ENCODE results near the gene KLHL33. TPM values are rescaled to one million over a fixed set of nuclear protein-coding genes. Genes with fewer than 3 reads are reported as not detected.

The KLHL33 gene
- polyA plus RNA-seq, 3 donors: 0.04 TPM; not detected in 2

- intact Hi-C loops (cut with micrococcal nuclease): no loop called here
- Histone ChIP-seq H3K4me1 (ENCODE audit: control insufficient read depth in 1 of 2, insufficient read depth in 2 of 2, low read length in 2 of 2) (peaks cover 46 to 47% of the 10 kb centered on the region in 2 donors), H3K4me2 (replicated peaks; ENCODE audit: extremely low read depth, low read length, poor library complexity, severe bottlenecking) (no peak overlapping the region), H3K4me3 (replicated peaks in 1 of 3; ENCODE audit: low read depth in 2 of 3, low read length in 3 of 3) (no peak overlapping the region), H4K20me1 (ENCODE audit: insufficient read depth, low read length) (peaks cover 3% of the 10 kb centered on the region), H3K9me3 (replicated peaks in 1 of 2; ENCODE audit: control insufficient read depth in 1 of 2, insufficient read depth in 1 of 2, low read length in 2 of 2) (no peaks in the 10 kb centered on the region), H3K79me2 (ENCODE audit: insufficient read depth, low read length) (no peaks in the 10 kb centered on the region), H2AFZ (ENCODE audit: insufficient read depth, low read depth, low read length, poor library complexity, severe bottlenecking) (no peak overlapping the region), H3K9ac (ENCODE audit: insufficient read depth, low read length, poor library complexity, severe bottlenecking) (no peak overlapping the region), H3K36me3 (replicated peaks in 1 of 2; ENCODE audit: control insufficient read depth in 1 of 2, insufficient read depth in 2 of 2, low read length in 2 of 2) (no peaks in the 10 kb centered on the region), H3K27ac (ENCODE audit: low read depth in 1 of 2, low read length in 2 of 2) (no peak overlapping the region), H3K27me3 (ENCODE audit: control insufficient read depth in 2 of 2, insufficient read depth in 2 of 2, low read length in 2 of 2) (no peaks in the 10 kb centered on the region)
- no peak for TF ChIP-seq CTCF (IDR thresholded peaks at IDR 0.05)
- H3K4me1 Mint-ChIP-seq: peaks cover 46% of the 10 kb centered on the region
- H3K27me3 Mint-ChIP-seq (ENCODE audit: low read depth in 3 of 3): peaks cover 0 to 2% (median 0%) of the 10 kb centered on the region in 3 donors
- DNase-seq: no peak
- H3K36me3 Mint-ChIP-seq: peaks cover 0 to 3% of the 10 kb centered on the region in 2 donors
- H3K27ac Mint-ChIP-seq: no peak overlapping the region
- peaks cover 0 to 2% (median 0%) of the 10 kb centered on the region in 7 donors for H3K9me3 Mint-ChIP-seq
- 0% methylated on average over 1 of the region's 2 CpGs for WGBS (ENCODE audit: insufficient coverage)
- H3K4me3 Mint-ChIP-seq: no peak overlapping the region
Observed at GRCh38 chr14:20424851-20425250, 11.1 kb downstream of the KLHL33 start.

GRCh38 chr14:20422886-20423285 is 13.1 kb downstream of the KLHL33 start:
- H3K4me1 ChIP-seq (ENCODE audit: control insufficient read depth in 1 of 2, insufficient read depth in 2 of 2, low read length in 2 of 2): peaks cover 36 to 38% of the 10 kb centered on the region in 2 donors
- H3K4me3 Mint-ChIP-seq: no peak overlapping the region
- no peaks in the 10 kb centered on the region for H3K27me3 Mint-ChIP-seq (ENCODE audit: low read depth in 3 of 3)
- no peak overlapping the region for H3K4me3 ChIP-seq (replicated peaks in 1 of 3; ENCODE audit: low read depth in 2 of 3, low read length in 3 of 3)
- no peaks in the 10 kb centered on the region for H3K79me2 ChIP-seq (ENCODE audit: insufficient read depth, low read length)
- peak overlapping the region in 1 of 7 donors; percentile 54 for H3K27ac Mint-ChIP-seq
- H3K27ac ChIP-seq (ENCODE audit: low read depth in 1 of 2, low read length in 2 of 2): no peak overlapping the region
- peaks cover 35% of the 10 kb centered on the region for H3K4me1 Mint-ChIP-seq
- intact Hi-C loops (cut with micrococcal nuclease): no loop called here
- no peaks in the 10 kb centered on the region for H3K9me3 ChIP-seq (replicated peaks in 1 of 2; ENCODE audit: control insufficient read depth in 1 of 2, insufficient read depth in 1 of 2, low read length in 2 of 2)
- no peak for DNase-seq
- H3K9me3 Mint-ChIP-seq: peaks cover 0 to 2% (median 0%) of the 10 kb centered on the region in 7 donors
- H3K27me3 ChIP-seq (ENCODE audit: control insufficient read depth in 2 of 2, insufficient read depth in 2 of 2, low read length in 2 of 2): no peaks in the 10 kb centered on the region
- no peak overlapping the region for H3K4me2 ChIP-seq (replicated peaks; ENCODE audit: extremely low read depth, low read length, poor library complexity, severe bottlenecking)
- no peaks in the 10 kb centered on the region for H3K36me3 Mint-ChIP-seq
- H2AFZ ChIP-seq (ENCODE audit: insufficient read depth, low read depth, low read length, poor library complexity, severe bottlenecking): no peak overlapping the region
- no peak for TF ChIP-seq CTCF (IDR thresholded peaks at IDR 0.05)
- H3K36me3 ChIP-seq (replicated peaks in 1 of 2; ENCODE audit: control insufficient read depth in 1 of 2, insufficient read depth in 2 of 2, low read length in 2 of 2): no peaks in the 10 kb centered on the region
- H3K9ac ChIP-seq (ENCODE audit: insufficient read depth, low read length, poor library complexity, severe bottlenecking): no peak overlapping the region
- WGBS (ENCODE audit: insufficient coverage): no CpG with 5 or more reads among the region's 2 CpGs
- H4K20me1 ChIP-seq (ENCODE audit: insufficient read depth, low read length): peaks cover 3% of the 10 kb centered on the region
